Measurements from ENCODE around the gene DNAH2.

DNA sequence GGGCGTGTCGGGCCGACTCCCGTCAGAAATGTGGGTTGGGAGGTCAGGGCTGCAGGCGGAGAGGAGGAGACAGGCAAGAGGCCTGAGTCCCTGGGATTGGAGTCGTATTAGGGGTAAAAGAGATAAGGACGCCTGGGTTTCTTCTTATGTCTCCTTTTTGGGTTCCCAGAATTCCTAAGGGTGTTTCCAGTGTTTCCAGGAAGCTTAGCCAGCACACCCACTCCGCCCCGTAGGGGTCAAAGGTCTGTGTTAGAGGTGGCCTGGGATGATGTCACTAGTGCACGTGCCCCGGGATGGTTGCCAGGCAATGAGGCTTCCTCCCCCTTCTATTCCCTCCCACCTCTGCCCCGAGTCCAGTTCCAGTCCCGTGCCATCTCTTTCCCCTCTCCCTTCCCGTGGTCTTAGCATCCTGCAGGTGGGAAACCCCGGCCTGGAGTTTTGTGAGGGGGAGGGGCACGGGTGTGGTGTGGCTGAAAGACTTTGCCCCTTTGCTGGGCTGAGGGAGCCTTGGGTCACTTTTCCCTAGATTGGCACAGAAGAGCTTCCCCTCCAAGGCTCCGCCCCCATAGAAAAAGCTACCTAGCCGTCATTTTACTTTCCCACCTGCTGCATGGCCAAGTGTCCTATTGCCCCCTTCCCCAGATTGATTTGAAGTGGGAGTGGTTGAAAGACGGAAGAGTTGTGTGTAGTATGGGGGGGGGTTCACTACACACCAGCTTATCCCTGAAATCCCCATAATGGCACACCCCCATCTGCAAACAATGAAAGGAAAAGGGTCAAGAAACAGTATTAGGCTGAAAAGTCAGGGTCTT, 119.3 kb downstream of the DNAH2 start:
- TF ChIP-seq, protein P1, sequence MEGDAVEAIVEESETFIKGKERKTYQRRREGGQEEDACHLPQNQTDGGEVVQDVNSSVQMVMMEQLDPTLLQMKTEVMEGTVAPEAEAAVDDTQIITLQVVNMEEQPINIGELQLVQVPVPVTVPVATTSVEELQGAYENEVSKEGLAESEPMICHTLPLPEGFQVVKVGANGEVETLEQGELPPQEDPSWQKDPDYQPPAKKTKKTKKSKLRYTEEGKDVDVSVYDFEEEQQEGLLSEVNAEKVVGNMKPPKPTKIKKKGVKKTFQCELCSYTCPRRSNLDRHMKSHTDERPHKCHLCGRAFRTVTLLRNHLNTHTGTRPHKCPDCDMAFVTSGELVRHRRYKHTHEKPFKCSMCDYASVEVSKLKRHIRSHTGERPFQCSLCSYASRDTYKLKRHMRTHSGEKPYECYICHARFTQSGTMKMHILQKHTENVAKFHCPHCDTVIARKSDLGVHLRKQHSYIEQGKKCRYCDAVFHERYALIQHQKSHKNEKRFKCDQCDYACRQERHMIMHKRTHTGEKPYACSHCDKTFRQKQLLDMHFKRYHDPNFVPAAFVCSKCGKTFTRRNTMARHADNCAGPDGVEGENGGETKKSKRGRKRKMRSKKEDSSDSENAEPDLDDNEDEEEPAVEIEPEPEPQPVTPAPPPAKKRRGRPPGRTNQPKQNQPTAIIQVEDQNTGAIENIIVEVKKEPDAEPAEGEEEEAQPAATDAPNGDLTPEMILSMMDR (IDR thresholded peaks at IDR 0.05; ENCODE audit: low read depth, low read length) = no peak
- no peak for TF ChIP-seq EZH2phosphoT487 (IDR thresholded peaks at IDR 0.05; ENCODE audit: low read depth)

Measured in OCI-LY3 (cell line).